Ovary (tissue), 9 donors: Measurements from ENCODE around the gene SIDT1. TPM values are rescaled to one million over a fixed set of nuclear protein-coding genes. Genes with fewer than 3 reads are reported as not detected.
"Not testable (repeated sequence)": the region's sequence is repeated elsewhere in the genome, so short reads cannot be mapped to it uniquely, and the experiment has no call there.

ENCODE experiments used
- DNase-seq, 5 donors: peaks; one replicate each; pipeline ENCODE4 v3.0.0-alpha.2; 2019 to 2020
- H3K27ac ChIP-seq, 2 donors: fragments of 200-600 bp; one replicate each; pipeline versions ENCODE4 v1.5.1 to v1.8.0; 2019 to 2022
- H3K27me3 ChIP-seq: fragments of 200-600 bp; one replicate; pipeline ENCODE4 v1.8.0; 2022
- H3K36me3 ChIP-seq: fragments of 200-600 bp; sonication (generic); one replicate; pipeline ENCODE4 v1.5.1; 2019
- H3K4me1 ChIP-seq: one replicate; pipeline ENCODE4 v1.8.1; 2013; ENCODE audit warnings: mild to moderate bottlenecking, moderate library complexity; ENCODE audit not compliant: insufficient read depth
- H3K4me3 ChIP-seq: fragments of 200-600 bp; sonication (generic); one replicate; pipeline ENCODE4 v1.5.1; 2017
- H3K9me3 ChIP-seq, 2 donors: fragments of 200-600 bp in 1 of 2; sonication (generic) in 1 of 2; one replicate each; pipeline versions ENCODE4 v1.5.1 to v1.8.1; 2013 to 2019; ENCODE audit warnings: mild to moderate bottlenecking in 1 of 2, moderate library complexity in 1 of 2
- CTCF ChIP-seq, 3 donors: fragments of 450-650 bp in 2 of 3; fragments of 200-600 bp in 1 of 3; IDR thresholded peaks; one replicate each; pipeline versions ENCODE4 v1.5.1 to v1.8.0; 2016 to 2022; ENCODE audit warnings: antibody characterized with exemption in 3 of 3, mild to moderate bottlenecking in 1 of 3
- EP300 ChIP-seq: sonication (generic); formaldehyde crosslinking; IDR thresholded peaks from one replicate; pipeline ENCODE4 v1.6.1; 2017; ENCODE audit warnings: antibody characterized with exemption
- POLR2A ChIP-seq: fragments of 450-650 bp; IDR thresholded peaks from one replicate; pipeline ENCODE4 v1.6.1; 2017; ENCODE audit warnings: antibody characterized with exemption, mild to moderate bottlenecking, moderate library complexity
- WGBS, 3 donors: extraction: QIAGEN DNeasy Blood & Tissue Kit in 1 of 3; methylation state at CpG; one replicate each; pipeline versions ENCODE4 v1.1.5 to v1.1.7; 2013 to 2017; 5-methylcytosine and 5-hydroxymethylcytosine counted together
- intact Hi-C, 4 donors: fragments of 100-400 bp; cut with DNase I; formaldehyde crosslinking; loops; one replicate each; pipeline versions ENCODE4 v1.11.0 to v1.15.1; 2022 to 2023
- polyA plus RNA-seq, 2 donors: library from polyadenylated mRNA; stranded (reverse); fragments of 200-250 nt in 1 of 2; fragments of 350-450 nt in 1 of 2; fragmentation: Illumina TruSeq in 1 of 2; extraction: RNeasy Lipid Tissue Mini Kit (QIAGEN cat#74804) in 1 of 2; gene quantifications; one replicate each; pipeline ENCODE4 v1.2.3, GENCODE V29; 2013 to 2014
- total RNA-seq, 7 donors: library from RNA; depleted of rRNA in 2 of 7; stranded (reverse); fragments of >200 nt in 2 of 7; fragmentation: NEBNext Ultra II Directional in 3 of 7; extraction: Animal tissue kit (Norgen Biotek cat#: 25700) in 3 of 7; gene quantifications; one replicate each; pipeline versions ENCODE4 v1.1.0 to v1.2.4, GENCODE V29; 2016 to 2023
- donor health status: DM: no; HTN: no; CAD: no; lungs with moderate emphysema.
- donor health status: DM: no; HTN: no; CAD: no.
- donor health status: Bipolar disorder and iron deficiency.
- donor health status: DM: yes; HTN: yes; CAD: no.
- donor health status: DM: no; HTN: no; CAD: no.
- donor health status: DM: yes; HTN: yes; CAD: no.

Gene SIDT1
- total and polyA plus RNA-seq, 9 donors = 0.34 to 12.3 (median 1.1) TPM

DNA sequence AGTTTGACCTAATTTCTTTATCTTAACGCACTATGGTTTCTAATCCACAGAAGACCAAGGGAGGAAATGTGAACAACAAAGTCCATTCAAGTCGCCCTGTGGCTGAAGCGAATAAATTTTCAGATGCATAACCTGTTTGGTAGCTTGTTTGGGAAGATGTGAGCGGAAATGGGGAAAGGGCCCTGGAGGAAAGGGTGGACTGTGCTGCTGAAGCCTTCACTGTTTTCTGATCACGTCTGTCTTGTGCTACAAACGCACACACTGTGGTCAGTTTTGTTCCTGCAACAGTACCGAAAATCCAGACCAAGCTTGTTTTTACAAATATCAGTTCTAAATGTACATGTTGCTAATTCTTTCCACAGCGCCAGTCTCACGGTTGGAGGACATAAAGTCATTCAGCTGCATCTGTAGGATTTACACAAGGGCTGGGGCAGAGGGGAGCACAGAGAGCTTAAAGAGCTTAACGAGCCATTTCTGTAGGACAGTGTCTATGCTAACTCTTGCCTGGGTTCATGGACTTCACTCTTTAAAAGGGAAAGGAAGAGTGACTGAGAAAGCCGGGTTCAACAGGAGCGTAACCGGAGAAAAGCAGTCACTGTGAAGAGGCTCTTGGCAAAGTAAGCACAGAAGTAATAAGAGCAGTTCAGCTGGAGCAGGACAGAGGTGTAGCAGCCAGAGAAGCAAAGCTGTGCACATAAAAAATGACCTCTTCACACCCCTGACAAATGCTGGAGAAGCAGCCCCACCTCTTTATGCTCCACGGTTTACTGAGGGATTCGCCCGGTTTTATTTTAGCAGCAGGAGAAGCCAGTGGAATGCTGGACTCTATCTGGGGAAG is 97.4 kb downstream of the SIDT1 start:
- no peak for TF ChIP-seq EP300
- TF ChIP-seq CTCF (IDR thresholded peaks at IDR 0.05) = no peak
- TF ChIP-seq POLR2A = no peak
- Histone ChIP-seq H3K36me3 (no peaks in the 10 kb centered on the region), H3K9me3 (no peaks in the 10 kb centered on the region), H3K4me3 (no peak overlapping the region), H3K27me3 (no peaks in the 10 kb centered on the region), H3K4me1 (no peaks in the 10 kb centered on the region), H3K27ac (no peak overlapping the region)
- intact Hi-C loops = loop anchor here in 1 of 4 donors (10.0 kb wide), 1 partner anchor 115 kb away; the partner anchor contains the start of gene SPICE1
- DNase-seq = no peak
- 70 to 79% (median 77%) methylated on average over 16 of the region's 16 CpGs for WGBS, 3 donors

- no peaks in the 10 kb centered on the region for H3K36me3 ChIP-seq
- 70 to 75% (median 73%) methylated on average over 3 of the region's 3 CpGs for WGBS, 3 donors
- TF ChIP-seq EP300 = no peak
- TF ChIP-seq POLR2A = no peak
- TF ChIP-seq CTCF (IDR thresholded peaks at IDR 0.05) = no peak
- no peaks in the 10 kb centered on the region for H3K9me3 ChIP-seq
- H3K4me3 ChIP-seq = no peak overlapping the region
- intact Hi-C loops = no loop called here
- H3K27me3 ChIP-seq = no peaks in the 10 kb centered on the region
- DNase-seq = no peak
- no peaks in the 10 kb centered on the region for H3K4me1 ChIP-seq
- no peak overlapping the region for H3K27ac ChIP-seq
Observed at GRCh38 chr3:113630956-113631542, 98.7 kb downstream of the SIDT1 start.

DNA sequence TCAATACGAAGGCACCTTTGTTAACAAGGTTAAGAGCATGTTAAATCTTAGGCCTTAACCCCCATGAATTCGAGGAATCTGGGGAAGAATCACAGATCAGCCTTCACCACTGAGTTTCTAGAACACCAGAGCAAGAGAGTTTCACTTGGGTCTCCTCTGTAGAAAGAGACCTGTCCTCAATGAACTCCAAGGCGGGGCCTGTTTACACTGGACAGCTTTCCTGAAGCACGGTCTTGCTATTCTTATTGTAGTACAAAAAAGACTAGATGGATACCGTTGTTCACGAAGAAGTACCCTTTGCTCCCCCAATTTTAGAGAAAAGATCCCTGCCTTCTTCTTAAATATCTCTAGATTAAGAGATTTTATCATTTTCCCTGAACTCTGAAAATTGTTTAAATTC is 99.2 kb downstream of the SIDT1 start:
- intact Hi-C loops = no loop called here
- Histone ChIP-seq H3K27me3 (no peaks in the 10 kb centered on the region), H3K4me3 (no peak overlapping the region), H3K9me3 (no peaks in the 10 kb centered on the region), H3K27ac (no peak overlapping the region), H3K4me1 (no peaks in the 10 kb centered on the region), H3K36me3 (no peaks in the 10 kb centered on the region)
- 89 to 92% (median 90%) methylated on average over 6 of the region's 6 CpGs for WGBS, 3 donors
- DNase-seq = no peak
- no peak for TF ChIP-seq POLR2A
- TF ChIP-seq EP300 = no peak
- TF ChIP-seq CTCF (IDR thresholded peaks at IDR 0.05) = no peak

GRCh38 chr3:113634782-113635474 is 102.6 kb downstream of the SIDT1 start:
- DNase-seq = no peak
- Histone ChIP-seq H3K4me1 (no peaks in the 10 kb centered on the region), H3K9me3 (no peaks in the 10 kb centered on the region), H3K36me3 (no peaks in the 10 kb centered on the region), H3K27me3 (no peaks in the 10 kb centered on the region), H3K4me3 (no peak overlapping the region), H3K27ac (no peak overlapping the region)
- 81 to 83% (median 82%) methylated on average over 8 of the region's 8 CpGs for WGBS, 3 donors
- intact Hi-C loops = no loop called here
- TF ChIP-seq CTCF (IDR thresholded peaks at IDR 0.05) (no peak), EP300 (no peak), POLR2A (no peak)

DNA sequence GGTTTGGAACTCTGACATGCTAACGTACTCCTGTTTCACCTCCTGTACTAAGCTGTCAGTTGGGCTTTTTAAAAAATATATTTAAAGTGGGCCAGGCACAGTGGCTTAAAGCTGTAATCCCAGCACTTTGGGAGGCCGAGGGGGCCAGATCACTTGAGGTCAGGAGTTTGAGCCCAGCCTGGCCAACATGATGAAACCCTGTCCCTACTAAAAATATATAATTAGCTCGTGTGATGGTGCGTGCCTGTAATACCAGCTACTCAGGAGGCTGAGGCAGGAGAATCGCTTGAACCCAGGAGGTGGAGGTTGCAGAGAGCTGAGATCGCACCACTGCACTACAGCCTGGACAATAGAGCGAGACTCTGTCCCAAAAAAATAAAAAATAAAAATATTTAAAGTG is 103.7 kb downstream of the SIDT1 start:
- DNase-seq, intact Hi-C loops, H3K4me3 ChIP-seq, H3K27me3 ChIP-seq, H3K9me3 ChIP-seq, H3K27ac ChIP-seq, H3K4me1 ChIP-seq, H3K36me3 ChIP-seq: not testable (repeated sequence)
- WGBS, 3 donors = 86 to 91% (median 90%) methylated on average over 7 of the region's 7 CpGs
